Effector memory CD4-positive, alpha-beta T cell (primary cell): ENCODE results near the gene PCDHAC1.
A peak's percentile ranks its signal among the peaks of the same experiment; 100 is the strongest.
"Not testable (repeated sequence)": the region's sequence is repeated elsewhere in the genome, so short reads cannot be mapped to it uniquely, and the experiment has no call there.

ENCODE experiments used
- DNase-seq, 3 donors: peaks; one replicate each; pipeline ENCODE4 v3.0.0-alpha.2; 2020
- H3K27ac ChIP-seq: 2 replicates; pipeline ENCODE4 v1.7.0; 2013; ENCODE audit warnings: mild to moderate bottlenecking, low read length, moderate library complexity; ENCODE audit not compliant: insufficient read depth, poor library complexity, severe bottlenecking
- H3K27me3 ChIP-seq: replicated peaks from 2 replicates; pipeline ENCODE4 v1.7.0; 2013; ENCODE audit warnings: mild to moderate bottlenecking, low read length; ENCODE audit not compliant: insufficient read depth, control insufficient read depth, poor library complexity, severe bottlenecking
- H3K36me3 ChIP-seq: 2 replicates; pipeline ENCODE4 v1.7.0; 2013; ENCODE audit warnings: mild to moderate bottlenecking, low read length, moderate library complexity; ENCODE audit not compliant: control insufficient read depth, insufficient read depth
- H3K4me1 ChIP-seq: 2 replicates; pipeline ENCODE4 v1.7.0; 2013; ENCODE audit warnings: low read length, mild to moderate bottlenecking; ENCODE audit not compliant: control insufficient read depth, insufficient read depth, poor library complexity, severe bottlenecking
- H3K4me3 ChIP-seq: 2 replicates; pipeline ENCODE4 v1.7.0; 2013; ENCODE audit warnings: low read length, low read depth, mild to moderate bottlenecking; ENCODE audit not compliant: insufficient read depth, poor library complexity, severe bottlenecking
- H3K9me3 ChIP-seq: 2 replicates; pipeline ENCODE4 v1.7.0; 2013; ENCODE audit warnings: mild to moderate bottlenecking, low read length, moderate library complexity; ENCODE audit not compliant: control insufficient read depth
- total RNA-seq, 3 donors: gene quantifications; one replicate each; lab custom pipeline; 2026; lab: John Stamatoyannopoulos, UW

PCDHAC1 gene
- 0 reads per million in 3 donors for total RNA-seq

- Histone ChIP-seq H3K36me3 (no peaks in the 10 kb centered on the region), H3K9me3 (no peaks in the 10 kb centered on the region), H3K4me3 (peak within 1 kb of the TSS; percentile 39), H3K27me3 (peaks cover 13% of the 10 kb centered on the region), H3K4me1 (peaks cover 5% of the 10 kb centered on the region), H3K27ac (no peak within 1 kb of the TSS)
- DNase-seq: no peak
Observed at GRCh38 chr5:140925806-140926442, at the start of gene PCDHAC1. Gene PCDHAC1 (plus strand): TSS chr5:140926299. CDS start chr5:140926893, 594 bp downstream.

GRCh38 chr5:140876541-140877261 lies 49.4 kb upstream of the PCDHAC1 start:
- H3K27me3 ChIP-seq, H3K4me3 ChIP-seq, DNase-seq, H3K27ac ChIP-seq, H3K9me3 ChIP-seq, H3K36me3 ChIP-seq, H3K4me1 ChIP-seq: not testable (repeated sequence)

GRCh38 chr5:140877262-140877581 lies 48.9 kb upstream of the PCDHAC1 start:
- Histone ChIP-seq H3K27me3 (peaks cover 4% of the 10 kb centered on the region), H3K9me3 (peaks cover 12% of the 10 kb centered on the region)

GRCh38 chr5:140881889-140882590 lies 44.1 kb upstream of the PCDHAC1 start, which contains the start of gene PCDHA13:
Gene PCDHA13 (plus strand): TSS chr5:140882124. CDS start chr5:140882269, 145 bp downstream.
- H3K4me1 ChIP-seq: no peaks in the 10 kb centered on the region
- H3K27me3 ChIP-seq: peaks cover 4% of the 10 kb centered on the region
- no peaks in the 10 kb centered on the region for H3K36me3 ChIP-seq
- peaks cover 6% of the 10 kb centered on the region for H3K9me3 ChIP-seq
- no peak within 1 kb of the TSS for H3K4me3 ChIP-seq
- DNase-seq: no peak
- H3K27ac ChIP-seq: no peak within 1 kb of the TSS

More at GRCh38 chr5:140877262-140877581, 48.9 kb upstream of the PCDHAC1 start:
- H3K4me1 ChIP-seq: no peaks in the 10 kb centered on the region
- DNase-seq: no peak
- no peak overlapping the region for H3K4me3 ChIP-seq
- H3K27ac ChIP-seq: no peak overlapping the region
- no peaks in the 10 kb centered on the region for H3K36me3 ChIP-seq

GRCh38 chr5:140882591-140882899 lies 43.6 kb upstream of the PCDHAC1 start:
- H3K27ac ChIP-seq: no peak overlapping the region
- DNase-seq: no peak
- H3K27me3 ChIP-seq: peaks cover 4% of the 10 kb centered on the region
- H3K4me1 ChIP-seq: no peaks in the 10 kb centered on the region
- no peak overlapping the region for H3K4me3 ChIP-seq
- peaks cover 6% of the 10 kb centered on the region for H3K9me3 ChIP-seq
- no peaks in the 10 kb centered on the region for H3K36me3 ChIP-seq

- peaks cover 6% of the 10 kb centered on the region for H3K9me3 ChIP-seq
- H3K27me3 ChIP-seq: peaks cover 4% of the 10 kb centered on the region
- H3K4me1 ChIP-seq: no peaks in the 10 kb centered on the region
- no peak overlapping the region for H3K4me3 ChIP-seq
- H3K36me3 ChIP-seq: no peaks in the 10 kb centered on the region
- no peak for DNase-seq
- H3K27ac ChIP-seq: no peak overlapping the region
Observed at GRCh38 chr5:140883373-140883772, 42.7 kb upstream of the PCDHAC1 start.

GRCh38 chr5:140883927-140884697 lies 42.0 kb upstream of the PCDHAC1 start:
- Histone ChIP-seq H3K9me3 (peaks cover 6% of the 10 kb centered on the region), H3K27me3 (no peaks in the 10 kb centered on the region), H3K4me3 (no peak overlapping the region), H3K36me3 (no peaks in the 10 kb centered on the region), H3K27ac (no peak overlapping the region), H3K4me1 (no peaks in the 10 kb centered on the region)
- DNase-seq: no peak

- no peak overlapping the region for H3K4me3 ChIP-seq
Observed at GRCh38 chr5:140916325-140916724, 9.8 kb upstream of the PCDHAC1 start.

GRCh38 chr5:140923601-140924000 lies 2.5 kb upstream of the PCDHAC1 start:
- Histone ChIP-seq H3K4me1 (peaks cover 5% of the 10 kb centered on the region), H3K9me3 (no peaks in the 10 kb centered on the region), H3K4me3 (no peak overlapping the region), H3K36me3 (no peaks in the 10 kb centered on the region), H3K27ac (no peak overlapping the region), H3K27me3 (peaks cover 13% of the 10 kb centered on the region)
- DNase-seq: no peak

More at GRCh38 chr5:140916325-140916724, 9.8 kb upstream of the PCDHAC1 start:
- H3K27ac ChIP-seq: no peak overlapping the region
- DNase-seq: no peak
- no peaks in the 10 kb centered on the region for H3K27me3 ChIP-seq
- no peaks in the 10 kb centered on the region for H3K4me1 ChIP-seq
- no peaks in the 10 kb centered on the region for H3K9me3 ChIP-seq
- no peaks in the 10 kb centered on the region for H3K36me3 ChIP-seq
